PC-9 (cell line): ENCODE data around the gene PHOSPHO1. TPM values are rescaled to one million over a fixed set of nuclear protein-coding genes. Genes with fewer than 3 reads are reported as not detected.

Experiments used
- BruUV-seq: library from RNA; stranded (reverse); fragments of 400-500 nt; replicated peaks from 2 replicates; lab custom pipeline; 2021; lab: Mats Ljungman, UMichigan
- CTCF ChIA-PET: fragments of 300-600 bp; sonication (Branson Sonifier 250); formaldehyde crosslinking; loops from one replicate; lab custom pipeline; 2022; ENCODE audit warnings: antibody characterized with exemption; lab: Charles Lee
- POLR2A ChIA-PET: fragments of 300-600 bp; sonication (Branson Sonifier 250); formaldehyde crosslinking; loops from one replicate; lab custom pipeline; 2022; ENCODE audit warnings: antibody characterized with exemption; ENCODE audit not compliant: unreplicated experiment; lab: Charles Lee
- DNase-seq, 2 experiments: peaks; one replicate each; pipeline versions ENCODE4 v3.0.0 to v3.0.0-alpha.2; 2015 to 2022; ENCODE audit warnings: mixed read lengths in 1 of 2
- H2AFZ ChIP-seq: fragments of 200-600 bp; sonication (generic); 2 replicates; pipeline ENCODE4 v1.8.1; 2017; ENCODE audit warnings: antibody characterized with exemption
- H3F3A ChIP-seq: fragments of 200-600 bp; sonication (generic); 2 replicates; pipeline ENCODE4 v1.8.1; 2017; ENCODE audit warnings: antibody characterized with exemption, mild to moderate bottlenecking, low read depth; ENCODE audit not compliant: insufficient read depth
- H3K27ac ChIP-seq: fragments of 200-600 bp; sonication (generic); 2 replicates; pipeline ENCODE4 v1.6.1; 2016; ENCODE audit warnings: mixed run types
- H3K27me3 ChIP-seq: fragments of 200-600 bp; sonication (generic); 2 replicates; pipeline ENCODE4 v1.6.1; 2016; ENCODE audit warnings: low read depth, mixed run types; ENCODE audit not compliant: insufficient read depth
- H3K36me3 ChIP-seq: fragments of 200-600 bp; sonication (generic); 2 replicates; pipeline ENCODE4 v1.6.1; 2016; ENCODE audit warnings: low read depth, mixed run types
- H3K4me1 ChIP-seq: fragments of 200-600 bp; sonication (generic); replicated peaks from 2 replicates; pipeline ENCODE4 v1.6.1; 2016; ENCODE audit warnings: mixed run types; ENCODE audit not compliant: insufficient read depth
- H3K4me2 ChIP-seq: fragments of 200-600 bp; sonication (generic); 2 replicates; pipeline ENCODE4 v1.6.1; 2017; ENCODE audit warnings: mixed run types
- H3K4me3 ChIP-seq: fragments of 200-600 bp; sonication (generic); 2 replicates; pipeline ENCODE4 v1.6.1; 2016; ENCODE audit warnings: mixed run types
- H3K79me2 ChIP-seq: fragments of 200-600 bp; sonication (generic); 2 replicates; pipeline ENCODE4 v1.6.1; 2017; ENCODE audit warnings: low read depth, mixed run types
- H3K9me2 ChIP-seq: fragments of 200-600 bp; sonication (generic); 2 replicates; pipeline ENCODE4 v1.8.1; 2017; ENCODE audit warnings: mild to moderate bottlenecking; ENCODE audit not compliant: insufficient read depth
- H3K9me3 ChIP-seq: fragments of 200-600 bp; sonication (generic); 2 replicates; pipeline ENCODE4 v1.8.1; 2016; ENCODE audit warnings: low read depth; ENCODE audit not compliant: insufficient read depth
- H4K20me1 ChIP-seq: fragments of 200-600 bp; sonication (generic); 2 replicates; pipeline ENCODE4 v1.8.1; 2017; ENCODE audit not compliant: insufficient read depth
- EZH2 ChIP-seq: fragments of 200-600 bp; sonication (generic); IDR thresholded peaks from 2 replicates; pipeline ENCODE4 v1.8.0; 2017; ENCODE audit warnings: antibody characterized with exemption, low read depth
- intact Hi-C: fragments of 100-400 bp; cut with micrococcal nuclease; formaldehyde crosslinking; loops from one replicate; pipeline ENCODE4 v1.10.0; 2022; ENCODE audit not compliant: unreplicated experiment
- total RNA-seq: library from RNA; stranded (reverse); gene quantifications from 2 replicates; pipeline ENCODE4 v1.2.3, GENCODE V29; 2021
- TF ChIP-seq, protein P1 (sequence below): fragments of 200-600 bp; sonication (generic); conservative IDR thresholded peaks from 2 replicates; pipeline ENCODE4 v1.6.1; 2017; ENCODE audit warnings: mixed run types, antibody characterized with exemption, mild to moderate bottlenecking, moderate library complexity

PHOSPHO1 gene
- total RNA-seq, 1 experiment from 2014 or later = not detected

DNA sequence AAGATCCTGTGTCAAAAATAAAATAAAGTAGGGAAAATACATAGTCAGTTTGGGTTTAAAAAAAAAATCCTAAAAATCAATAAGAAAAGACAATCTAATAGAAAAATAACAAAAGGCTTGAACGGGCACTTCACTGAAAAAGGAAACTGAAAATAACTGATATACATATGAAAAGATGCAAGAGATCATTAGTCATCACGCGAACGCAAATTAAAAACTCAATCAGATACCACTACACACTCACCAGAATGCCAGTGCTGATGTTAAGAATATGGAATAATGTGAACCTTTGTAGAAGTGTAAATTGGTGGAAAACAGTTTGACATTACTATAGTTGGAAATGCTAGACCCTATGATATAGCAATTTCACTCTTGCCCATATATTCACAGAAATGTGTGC is 34.8 kb downstream of the PHOSPHO1 start:
- BruUV-seq = no TSS peak
- ChIA-PET CTCF (no interaction called here), POLR2A (no interaction called here)
- H3K79me2 ChIP-seq = no peaks in the 10 kb centered on the region
- DNase-seq = no peak
- H3K36me3 ChIP-seq = no peaks in the 10 kb centered on the region
- no peak overlapping the region for H3K4me3 ChIP-seq
- peaks cover 21% of the 10 kb centered on the region for H3F3A ChIP-seq
- no peaks in the 10 kb centered on the region for H3K27me3 ChIP-seq
- H3K9me2 ChIP-seq = no peaks in the 10 kb centered on the region
- TF ChIP-seq, protein P1, sequence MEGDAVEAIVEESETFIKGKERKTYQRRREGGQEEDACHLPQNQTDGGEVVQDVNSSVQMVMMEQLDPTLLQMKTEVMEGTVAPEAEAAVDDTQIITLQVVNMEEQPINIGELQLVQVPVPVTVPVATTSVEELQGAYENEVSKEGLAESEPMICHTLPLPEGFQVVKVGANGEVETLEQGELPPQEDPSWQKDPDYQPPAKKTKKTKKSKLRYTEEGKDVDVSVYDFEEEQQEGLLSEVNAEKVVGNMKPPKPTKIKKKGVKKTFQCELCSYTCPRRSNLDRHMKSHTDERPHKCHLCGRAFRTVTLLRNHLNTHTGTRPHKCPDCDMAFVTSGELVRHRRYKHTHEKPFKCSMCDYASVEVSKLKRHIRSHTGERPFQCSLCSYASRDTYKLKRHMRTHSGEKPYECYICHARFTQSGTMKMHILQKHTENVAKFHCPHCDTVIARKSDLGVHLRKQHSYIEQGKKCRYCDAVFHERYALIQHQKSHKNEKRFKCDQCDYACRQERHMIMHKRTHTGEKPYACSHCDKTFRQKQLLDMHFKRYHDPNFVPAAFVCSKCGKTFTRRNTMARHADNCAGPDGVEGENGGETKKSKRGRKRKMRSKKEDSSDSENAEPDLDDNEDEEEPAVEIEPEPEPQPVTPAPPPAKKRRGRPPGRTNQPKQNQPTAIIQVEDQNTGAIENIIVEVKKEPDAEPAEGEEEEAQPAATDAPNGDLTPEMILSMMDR = no peak
- TF ChIP-seq EZH2 = no peak
- no peak overlapping the region for H2AFZ ChIP-seq
- intact Hi-C loops = loop anchor here (10.0 kb wide), 2 partner anchors 161 to 301 kb away; partner anchors contain the start of gene ATP5MC1
- H3K4me1 ChIP-seq = peaks cover 19% of the 10 kb centered on the region
- H3K27ac ChIP-seq = no peak overlapping the region
- no peak overlapping the region for H3K4me2 ChIP-seq
- no peaks in the 10 kb centered on the region for H4K20me1 ChIP-seq
- H3K9me3 ChIP-seq = no peaks in the 10 kb centered on the region

DNA sequence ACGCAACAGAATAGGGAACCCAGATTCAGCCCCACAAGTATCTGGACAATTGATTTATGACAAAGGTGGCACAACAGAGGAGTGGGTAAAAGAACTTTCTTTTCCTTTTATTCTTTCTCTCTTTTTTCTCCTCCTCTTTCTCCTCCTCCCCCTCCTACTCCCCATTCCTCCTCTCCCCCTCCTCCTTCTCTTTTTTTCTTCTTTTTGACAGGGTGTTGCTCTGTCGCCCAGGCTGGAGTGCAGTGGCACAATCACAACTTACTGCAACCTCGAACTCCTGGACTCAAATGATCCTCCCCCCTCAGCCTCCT is 36.3 kb downstream of the PHOSPHO1 start:
- CTCF ChIA-PET = interaction anchor here (0.6 to 1.0 kb wide), 2 partner anchors 37 to 811 kb away, joined by 7 to 9 read pairs; partner anchors contain the start of gene PHOSPHO1
- POLR2A ChIA-PET = interaction anchor here (0.7 kb wide), 1 partner anchor 8 kb away, joined by 25 read pairs; no protein-coding TSS in a partner anchor
- H3K36me3 ChIP-seq = no peaks in the 10 kb centered on the region
- H3K27ac ChIP-seq = no peak overlapping the region
- H3K27me3 ChIP-seq = no peaks in the 10 kb centered on the region
- no TSS peak for BruUV-seq
- peaks cover 24% of the 10 kb centered on the region for H3K4me1 ChIP-seq
- H3K79me2 ChIP-seq = no peaks in the 10 kb centered on the region
- intact Hi-C loops = loop anchor here (5.0 to 10.0 kb wide), 3 partner anchors 33 to 299 kb away; partner anchors contain the start of gene ATP5MC1
- H4K20me1 ChIP-seq = no peaks in the 10 kb centered on the region
- H3K4me2 ChIP-seq = no peak overlapping the region
- H3F3A ChIP-seq = peaks cover 21% of the 10 kb centered on the region
- no peak for TF ChIP-seq EZH2
- TF ChIP-seq, protein P1 = no peak
- no peaks in the 10 kb centered on the region for H3K9me2 ChIP-seq
- H3K4me3 ChIP-seq = no peak overlapping the region
- DNase-seq = no peak
- no peaks in the 10 kb centered on the region for H3K9me3 ChIP-seq
- no peak overlapping the region for H2AFZ ChIP-seq

DNA sequence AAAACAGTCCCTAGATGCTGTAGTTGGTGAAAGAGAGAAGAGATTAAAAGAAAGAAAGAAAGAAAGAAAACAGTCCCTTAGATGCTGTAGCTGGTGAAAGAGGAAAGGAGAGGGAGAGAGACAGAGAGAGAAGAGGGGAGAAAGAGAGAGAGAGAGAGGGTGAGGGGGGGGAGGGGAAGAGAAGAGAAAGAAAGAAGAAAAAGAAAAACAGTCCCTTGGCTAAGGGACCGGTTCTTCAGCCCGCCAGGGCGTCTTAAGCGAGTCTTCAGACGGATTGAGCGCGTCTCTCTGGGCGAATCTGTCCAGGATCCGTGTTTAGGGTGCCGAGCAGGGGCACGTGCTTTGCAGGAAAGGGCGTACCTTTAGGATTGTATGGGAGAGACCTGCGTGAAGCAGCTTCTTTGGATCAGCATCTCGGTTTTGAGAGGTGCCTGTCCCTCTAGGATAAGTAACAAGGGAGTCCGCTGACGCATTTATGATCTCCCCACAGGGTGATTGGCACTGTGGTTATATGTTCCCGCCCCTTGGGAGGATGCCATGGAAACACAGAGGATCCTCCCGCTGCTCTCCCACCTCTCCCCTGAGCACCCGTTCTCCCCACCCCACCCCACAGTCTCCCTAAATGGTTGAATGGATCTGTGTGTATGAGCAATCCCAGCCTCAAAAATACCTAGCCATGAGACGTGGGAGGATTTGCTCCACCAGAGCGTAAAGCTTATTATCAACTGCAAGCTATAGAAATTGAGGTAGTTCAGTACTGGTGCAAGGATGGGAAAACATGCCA is 36.9 kb downstream of the PHOSPHO1 start:
- Histone ChIP-seq H3K9me2 (no peaks in the 10 kb centered on the region), H3K9me3 (no peaks in the 10 kb centered on the region), H2AFZ (peak overlapping the region; percentile 81), H3K4me2 (peak overlapping the region; percentile 87), H3K27ac (peak overlapping the region; percentile 87), H3K4me1 (peaks cover 24% of the 10 kb centered on the region), H3F3A (peaks cover 21% of the 10 kb centered on the region), H4K20me1 (no peaks in the 10 kb centered on the region), H3K36me3 (no peaks in the 10 kb centered on the region), H3K27me3 (no peaks in the 10 kb centered on the region), H3K4me3 (peak overlapping the region; percentile 74), H3K79me2 (no peaks in the 10 kb centered on the region)
- ChIA-PET CTCF (interaction anchor here (0.6 to 1.0 kb wide), 2 partner anchors 37 to 812 kb away, joined by 7 to 9 read pairs; partner anchors contain the start of gene PHOSPHO1), POLR2A (interaction anchor here (0.5 to 0.7 kb wide), 2 partner anchors 9 to 504 kb away, joined by 3 to 25 read pairs; no protein-coding TSS in a partner anchor)
- TF ChIP-seq, protein P1 = no peak
- TF ChIP-seq EZH2 = no peak
- DNase-seq = peak; percentile 47 to 49
- BruUV-seq = no TSS peak
- intact Hi-C loops = loop anchor here (1.0 to 10.0 kb wide), 4 partner anchors 16 to 299 kb away; partner anchors contain the start of gene ATP5MC1
